Heart right ventricle (tissue), 16 donors: Measurements from ENCODE around the gene IP6K3. TPM values are rescaled to one million over a fixed set of nuclear protein-coding genes. Genes with fewer than 3 reads are reported as not detected.

Source experiments
- ATAC-seq, 8 donors: fragments of 200-7000 bp; cut with Tn5 transposase; one replicate each; pipeline ENCODE4 v1.9.1; 2020; ENCODE audit warnings: mild to moderate bottlenecking in 8 of 8, moderate library complexity in 8 of 8, moderate number of reproducible peaks in 1 of 8
- DNase-seq, 2 donors: peaks; one replicate each; pipeline ENCODE4 v3.0.0-alpha.2; 2020
- H3K27ac ChIP-seq, 10 donors: fragments of 200-600 bp; sonication (generic) in 2 of 10; one replicate each; pipeline versions ENCODE4 v1.5.0 to v1.8.0; 2020 to 2022; ENCODE audit warnings: mild to moderate bottlenecking in 3 of 10
- H3K27me3 ChIP-seq, 7 donors: fragments of 200-600 bp; one replicate each; pipeline ENCODE4 v1.8.0; 2021 to 2022; ENCODE audit warnings: mild to moderate bottlenecking in 2 of 7
- H3K36me3 ChIP-seq, 9 donors: fragments of 200-600 bp; sonication (generic) in 1 of 9; one replicate each; pipeline versions ENCODE4 v1.5.0 to v1.8.0; 2020 to 2022; ENCODE audit warnings: mild to moderate bottlenecking in 2 of 9
- H3K4me1 ChIP-seq, 9 donors: fragments of 200-600 bp; sonication (generic) in 1 of 9; one replicate each; pipeline versions ENCODE4 v1.5.0 to v1.8.0; 2020 to 2022; ENCODE audit warnings: mild to moderate bottlenecking in 4 of 9
- H3K4me3 ChIP-seq, 10 donors: fragments of 200-600 bp; sonication (generic) in 2 of 10; one replicate each; pipeline versions ENCODE4 v1.5.0 to v1.8.0; 2020 to 2022; ENCODE audit warnings: mild to moderate bottlenecking in 7 of 10, moderate library complexity in 2 of 10
- H3K9me3 ChIP-seq, 11 donors: fragments of 200-600 bp in 10 of 11; sonication (generic) in 2 of 11; one replicate each; pipeline versions ENCODE4 v1.5.0 to v1.8.0; 2013 to 2022; ENCODE audit warnings: mild to moderate bottlenecking in 2 of 11, control low read depth in 1 of 11, moderate library complexity in 1 of 11
- CTCF ChIP-seq, 9 donors: fragments of 200-600 bp; sonication (generic) in 2 of 9; IDR thresholded peaks; one replicate each; pipeline versions ENCODE4 v1.5.0 to v1.8.0; 2021 to 2022; ENCODE audit warnings: antibody characterized with exemption in 9 of 9, mild to moderate bottlenecking in 5 of 9, moderate library complexity in 1 of 9
- WGBS, 2 donors: extraction: QIAGEN DNeasy Blood & Tissue Kit; methylation state at CpG; one replicate each; pipeline ENCODE4 v1.1.7; 2013; ENCODE audit warnings: inconsistent platforms in 1 of 2; 5-methylcytosine and 5-hydroxymethylcytosine counted together
- intact Hi-C, 10 donors: fragments of 100-400 bp; cut with DNase I; formaldehyde crosslinking; loops; one replicate each; pipeline versions ENCODE4 v1.11.1 to v1.14.2; 2022
- polyA plus RNA-seq, 2 donors: library from polyadenylated mRNA; stranded (reverse); fragments of 200-250 nt; gene quantifications; one replicate each; pipeline ENCODE4 v1.2.3, GENCODE V29; 2013
- total RNA-seq, 10 donors: library from RNA; stranded (reverse); fragmentation: NEBNext Ultra II Directional in 3 of 10; extraction: Animal tissue kit (Norgen Biotek cat#: 25700) in 3 of 10; gene quantifications; one replicate each; pipeline versions ENCODE4 v1.2.1 to v1.2.4, GENCODE V29; 2021 to 2023
- donor health status: Arrhythmogenic right ventricular cardiomyopathy.
- donor health status: ischemic (EF 13 %, LVEDD 7.1; RV severe dilation, severe dysfunction).
- donor health status: healthy with polysubstance abuse.
- donor health status: DM: no; HTN: yes; CAD: no.
- donor health status: DM: no; HTN: no; CAD: no.
- donor health status: ischemic (EF 25% LVEDD 6.9; RV normal size, moderate dysfunction).
- donor health status: ischemic (EF 25% LVEDD 5.7; RV mildly dilated, moderate dysfunction).
- donor health status: healthy.
- donor health status: DM: yes; HTN: yes; CAD: no.
- donor health status: Ischemic cardiomyopathy.
- donor health status: ischemic (EF 35%, LVEDD 5.7; RV mildly dilated, moderate dysfunction).
- donor health status: nonischemic (EF 11% LVEDD 7.7; RV severe dilation, severe dysfunction).
- donor health status: DM: yes; HTN: yes; CAD: no.
- donor health status: PGD.
- donor health status: ischemic (EF 29% LVEDD 5.4; RV normal size, mild dysfunction).
- donor health status: nonischemic (EF 23%, LVEDD 6.1; RV moderate dilation, normal function).

The IP6K3 gene
- total and polyA plus RNA-seq, 12 donors = 15.9 to 55.7 (median 27.5) TPM

- Histone ChIP-seq H3K4me1 (peaks cover 53 to 97% (median 78%) of the 10 kb centered on the region in 9 donors), H3K9me3 (no peaks in the 10 kb centered on the region), H3K4me3 (no peak overlapping the region), H3K36me3 (peaks cover 0 to 82% (median 0%) of the 10 kb centered on the region in 9 donors), H3K27ac (peak overlapping the region; percentile 11 to 88 (median 78)), H3K27me3 (no peaks in the 10 kb centered on the region)
- intact Hi-C loops = loop anchor here in 2 of 10 donors (10.0 kb wide), 2 partner anchors 262 to 492 kb away; partner anchors contain the start of genes HSD17B8 (in 1 of the 2), RING1 (in 1 of the 2), RXRB (in 1 of the 2) and SLC39A7 (in 1 of the 2)
- peak; percentile 29 to 70 (median 46) for ATAC-seq
- peak; percentile 67 to 76 for DNase-seq
- TF ChIP-seq CTCF (IDR thresholded peaks at IDR 0.05) = no peak
- WGBS, 2 donors = 36% methylated on average over 15 of the region's 15 CpGs
Measured at GRCh38 chr6:33696548-33697518, 49.9 kb downstream of the IP6K3 start.

- intact Hi-C loops = loop anchor here in 2 of 10 donors (10.0 kb wide), 2 partner anchors 261 to 491 kb away; partner anchors contain the start of genes HSD17B8 (in 1 of the 2), RING1 (in 1 of the 2), RXRB (in 1 of the 2) and SLC39A7 (in 1 of the 2)
- DNase-seq = no peak
Measured at GRCh38 chr6:33696076-33696475, 50.6 kb downstream of the IP6K3 start.

GRCh38 chr6:33695451-33695887 lies 51.2 kb downstream of the IP6K3 start:
- H3K9me3 ChIP-seq = no peaks in the 10 kb centered on the region
- DNase-seq = no peak
- intact Hi-C loops = loop anchor here in 2 of 10 donors (10.0 kb wide), 2 partner anchors 261 to 491 kb away; partner anchors contain the start of genes HSD17B8 (in 1 of the 2), RING1 (in 1 of the 2), RXRB (in 1 of the 2) and SLC39A7 (in 1 of the 2)
- H3K4me1 ChIP-seq = peaks cover 56 to 100% (median 85%) of the 10 kb centered on the region in 9 donors
- H3K27ac ChIP-seq = peak overlapping the region; percentile 18 to 88 (median 78)
- 47 to 54% methylated on average over 16 of the region's 16 CpGs for WGBS, 2 donors
- TF ChIP-seq CTCF (IDR thresholded peaks at IDR 0.05) = no peak
- no peaks in the 10 kb centered on the region for H3K27me3 ChIP-seq
- H3K4me3 ChIP-seq = no peak overlapping the region
- ATAC-seq = no peak
- H3K36me3 ChIP-seq = peaks cover 0 to 86% (median 4%) of the 10 kb centered on the region in 9 donors

More at GRCh38 chr6:33696076-33696475, 50.6 kb downstream of the IP6K3 start:
- H3K9me3 ChIP-seq = no peaks in the 10 kb centered on the region
- no peak overlapping the region for H3K4me3 ChIP-seq
- ATAC-seq = no peak
- no peak for TF ChIP-seq CTCF (IDR thresholded peaks at IDR 0.05)
- peaks cover 0 to 85% (median 4%) of the 10 kb centered on the region in 9 donors for H3K36me3 ChIP-seq
- 61 to 62% methylated on average over 10 of the region's 10 CpGs for WGBS, 2 donors
- no peaks in the 10 kb centered on the region for H3K27me3 ChIP-seq
- peak overlapping the region; percentile 11 to 88 (median 78) for H3K27ac ChIP-seq
- peaks cover 56 to 100% (median 82%) of the 10 kb centered on the region in 9 donors for H3K4me1 ChIP-seq

- WGBS, 2 donors = 72 to 91% methylated on average over 5 of the region's 5 CpGs
- peaks cover 56 to 98% (median 84%) of the 10 kb centered on the region in 9 donors for H3K4me1 ChIP-seq
- DNase-seq = no peak
- no peak for ATAC-seq
- intact Hi-C loops = loop anchor here in 2 of 10 donors (10.0 kb wide), 2 partner anchors 260 to 490 kb away; partner anchors contain the start of genes HSD17B8 (in 1 of the 2), RING1 (in 1 of the 2), RXRB (in 1 of the 2) and SLC39A7 (in 1 of the 2)
- H3K27me3 ChIP-seq = no peaks in the 10 kb centered on the region
- peak overlapping the region; percentile 11 to 88 (median 78) for H3K27ac ChIP-seq
- H3K4me3 ChIP-seq = no peak overlapping the region
- peaks cover 0 to 85% (median 4%) of the 10 kb centered on the region in 9 donors for H3K36me3 ChIP-seq
- H3K9me3 ChIP-seq = no peaks in the 10 kb centered on the region
- TF ChIP-seq CTCF (IDR thresholded peaks at IDR 0.05) = no peak
Measured at GRCh38 chr6:33694977-33695376, 51.7 kb downstream of the IP6K3 start.
